ENCODE results near the gene ANO6.

DNA sequence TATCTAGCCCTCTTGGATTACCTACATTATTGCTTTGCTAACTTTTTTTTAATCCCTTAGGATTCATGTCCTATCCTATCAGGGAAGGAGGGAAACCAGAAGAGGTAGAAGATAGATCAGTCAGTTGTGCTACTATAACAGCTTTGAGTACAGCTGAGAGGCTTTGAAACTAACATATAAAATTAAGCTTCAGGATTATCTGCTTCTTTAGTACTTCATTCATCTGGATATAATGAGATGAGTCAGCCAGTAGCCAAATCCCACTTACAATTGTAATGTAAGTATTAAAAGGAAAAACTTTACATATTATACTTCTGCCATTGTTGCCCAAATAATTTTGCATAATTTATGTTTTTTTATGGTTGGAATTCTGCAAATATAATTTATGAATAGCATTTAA is 33.4 kb upstream of the ANO6 start:
- TF ChIP-seq POLR2A (IDR thresholded peaks at IDR 0.05; ENCODE audit: low read depth, low read length) (no peak), SPI1 (IDR thresholded peaks at IDR 0.05; ENCODE audit: low read depth, low read length) (no peak), POLR2AphosphoS5 (IDR thresholded peaks at IDR 0.05; ENCODE audit: low read depth, low read length) (no peak)

All from GM12891 (cell line).